Glutamatergic neuron (in vitro differentiated cells): ENCODE measurements around the gene ZMYND8. TPM values are rescaled to one million over a fixed set of nuclear protein-coding genes. Genes with fewer than 3 reads are reported as not detected.

Experiments
- DNase-seq: peaks from one replicate; pipeline ENCODE4 v3.0.0; 2022
- H3K27ac Mint-ChIP-seq: one replicate; pipeline ENCODE4 v1.8.0; 2020; ENCODE audit warnings: mild to moderate bottlenecking, mixed read lengths, inconsistent platforms; ENCODE audit not compliant: unreplicated experiment
- H3K27me3 Mint-ChIP-seq: one replicate; pipeline ENCODE4 v1.8.0; 2020; ENCODE audit warnings: mild to moderate bottlenecking, moderate library complexity, mixed read lengths, inconsistent platforms; ENCODE audit not compliant: unreplicated experiment
- H3K36me3 Mint-ChIP-seq: one replicate; pipeline ENCODE4 v1.8.0; 2020; ENCODE audit warnings: mild to moderate bottlenecking, mixed read lengths, inconsistent platforms; ENCODE audit not compliant: unreplicated experiment
- H3K4me1 Mint-ChIP-seq: one replicate; pipeline ENCODE4 v1.8.0; 2020; ENCODE audit warnings: mild to moderate bottlenecking, low read depth, mixed read lengths, inconsistent platforms; ENCODE audit not compliant: unreplicated experiment
- H3K4me3 Mint-ChIP-seq: one replicate; pipeline ENCODE4 v1.8.0; 2020; ENCODE audit warnings: mild to moderate bottlenecking, mixed read lengths, inconsistent platforms; ENCODE audit not compliant: unreplicated experiment
- H3K9me3 Mint-ChIP-seq: one replicate; pipeline ENCODE4 v1.8.0; 2020; ENCODE audit warnings: mild to moderate bottlenecking, moderate library complexity, mixed read lengths, inconsistent platforms; ENCODE audit not compliant: unreplicated experiment
- CTCF ChIP-seq: fragments of 200-600 bp; sonication (generic); IDR thresholded peaks from one replicate; pipeline ENCODE4 v1.5.0; 2021; ENCODE audit not compliant: partially characterized antibody, unreplicated experiment
- total RNA-seq: library from RNA; stranded (reverse); fragmentation: NEBNext Ultra II Directional; extraction: Animal tissue kit (Norgen Biotek cat#: 25700); gene quantifications from one replicate; pipeline ENCODE4 v1.2.1, GENCODE V29; 2021; ENCODE audit not compliant: unreplicated experiment

The ZMYND8 gene
- total RNA-seq, 1 donor from 2014 or later = 116 TPM

GRCh38 chr20:47251154-47252020 lies 105.1 kb downstream of the ZMYND8 start:
- H3K27ac Mint-ChIP-seq = no peak overlapping the region
- H3K9me3 Mint-ChIP-seq = no peaks in the 10 kb centered on the region
- peaks cover 5% of the 10 kb centered on the region for H3K27me3 Mint-ChIP-seq
- peaks cover 7% of the 10 kb centered on the region for H3K36me3 Mint-ChIP-seq
- no peak for DNase-seq
- H3K4me3 Mint-ChIP-seq = no peak overlapping the region
- TF ChIP-seq CTCF = no peak
- H3K4me1 Mint-ChIP-seq = peaks cover 4% of the 10 kb centered on the region

- Mint-ChIP-seq H3K36me3 (peaks cover 12% of the 10 kb centered on the region), H3K4me1 (peaks cover 9% of the 10 kb centered on the region), H3K4me3 (no peak overlapping the region), H3K27me3 (peaks cover 5% of the 10 kb centered on the region), H3K27ac (no peak overlapping the region), H3K9me3 (peaks cover 2% of the 10 kb centered on the region)
- DNase-seq = no peak
- no peak for TF ChIP-seq CTCF
Measured at GRCh38 chr20:47250360-47250759, 106.1 kb downstream of the ZMYND8 start.

GRCh38 chr20:47249913-47250312 lies 106.6 kb downstream of the ZMYND8 start:
- Mint-ChIP-seq H3K27ac (no peak overlapping the region), H3K4me1 (peaks cover 9% of the 10 kb centered on the region), H3K36me3 (peaks cover 12% of the 10 kb centered on the region), H3K4me3 (no peak overlapping the region), H3K9me3 (peaks cover 2% of the 10 kb centered on the region), H3K27me3 (peaks cover 5% of the 10 kb centered on the region)
- no peak for TF ChIP-seq CTCF
- no peak for DNase-seq

- peaks cover 2% of the 10 kb centered on the region for H3K9me3 Mint-ChIP-seq
- peaks cover 12% of the 10 kb centered on the region for H3K36me3 Mint-ChIP-seq
- DNase-seq = no peak
- H3K4me1 Mint-ChIP-seq = peaks cover 18% of the 10 kb centered on the region
- H3K27ac Mint-ChIP-seq = no peak overlapping the region
- no peak for TF ChIP-seq CTCF
- H3K27me3 Mint-ChIP-seq = peaks cover 3% of the 10 kb centered on the region
- no peak overlapping the region for H3K4me3 Mint-ChIP-seq
Measured at GRCh38 chr20:47248448-47248966, 108.0 kb downstream of the ZMYND8 start.

GRCh38 chr20:47247972-47248371 lies 108.5 kb downstream of the ZMYND8 start:
- no peak overlapping the region for H3K4me3 Mint-ChIP-seq
- TF ChIP-seq CTCF = no peak
- H3K27me3 Mint-ChIP-seq = peaks cover 3% of the 10 kb centered on the region
- no peak for DNase-seq
- H3K4me1 Mint-ChIP-seq = peaks cover 22% of the 10 kb centered on the region
- no peak overlapping the region for H3K27ac Mint-ChIP-seq
- peaks cover 12% of the 10 kb centered on the region for H3K36me3 Mint-ChIP-seq
- peaks cover 2% of the 10 kb centered on the region for H3K9me3 Mint-ChIP-seq
